Mesenchymal stem cell (in vitro differentiated cells and primary cell): ENCODE results near the gene FBXW12.
A peak's percentile ranks its signal among the peaks of the same experiment; 100 is the strongest.

ENCODE experiments used
- DNase-seq: peaks from one replicate; pipeline ENCODE4 v3.0.0-alpha.2; 2013
- H2AFZ ChIP-seq: one replicate; pipeline ENCODE4 v1.6.1; 2013; ENCODE audit warnings: low read depth, mild to moderate bottlenecking, control low read depth, inconsistent platforms, low read length, moderate library complexity
- H2AK5ac ChIP-seq: 2 replicates; pipeline ENCODE4 v1.6.1; 2013; ENCODE audit warnings: low read length, moderate library complexity, mild to moderate bottlenecking, inconsistent platforms; ENCODE audit not compliant: severe bottlenecking
- H2BK120ac ChIP-seq: one replicate; pipeline ENCODE4 v1.6.1; 2013; ENCODE audit warnings: low read depth, mild to moderate bottlenecking, inconsistent platforms, low read length, moderate library complexity
- H2BK12ac ChIP-seq, 2 experiments: one replicate each; pipeline ENCODE4 v1.6.1; 2013; ENCODE audit warnings: inconsistent platforms in 2 of 2, low read length in 2 of 2, mild to moderate bottlenecking in 2 of 2, moderate library complexity in 2 of 2, control low read depth in 1 of 2
- H2BK15ac ChIP-seq: one replicate; pipeline ENCODE4 v1.6.1; 2013; ENCODE audit warnings: mild to moderate bottlenecking, low read depth, inconsistent platforms; ENCODE audit not compliant: poor library complexity, severe bottlenecking
- H2BK5ac ChIP-seq: 2 replicates; pipeline ENCODE4 v1.6.1; 2013; ENCODE audit warnings: low read depth, mild to moderate bottlenecking, low read length, control low read depth, inconsistent platforms; ENCODE audit not compliant: poor library complexity, severe bottlenecking
- H3K14ac ChIP-seq, 2 experiments: one replicate each; pipeline ENCODE4 v1.6.1; 2013; ENCODE audit warnings: inconsistent platforms in 2 of 2, low read length in 2 of 2, control low read depth in 1 of 2, mild to moderate bottlenecking in 1 of 2, moderate library complexity in 1 of 2
- H3K18ac ChIP-seq, 2 experiments: one replicate each; pipeline ENCODE4 v1.6.1; 2013; ENCODE audit warnings: inconsistent platforms in 2 of 2, low read length in 2 of 2, control low read depth in 1 of 2, low read depth in 1 of 2, mild to moderate bottlenecking in 1 of 2
- H3K23ac ChIP-seq, 2 experiments: one replicate each; pipeline ENCODE4 v1.6.1; 2013; ENCODE audit warnings: inconsistent platforms in 2 of 2, low read length in 2 of 2, mild to moderate bottlenecking in 2 of 2, moderate library complexity in 2 of 2, control low read depth in 1 of 2
- H3K27ac ChIP-seq: 2 replicates; pipeline ENCODE4 v1.5.1; 2013; ENCODE audit warnings: mild to moderate bottlenecking, moderate library complexity, low read length, control low read depth, inconsistent platforms; ENCODE audit not compliant: poor library complexity, severe bottlenecking
- H3K27me3 ChIP-seq, 2 experiments: 2 replicates each; pipeline versions ENCODE4 v1.6.1 to v1.7.0; 2013; ENCODE audit warnings: low read length in 2 of 2, mild to moderate bottlenecking in 2 of 2, moderate library complexity in 2 of 2, control low read depth in 1 of 2, inconsistent platforms in 1 of 2; ENCODE audit not compliant: control insufficient read depth in 1 of 2, insufficient read depth in 1 of 2
- H3K36me3 ChIP-seq, 2 experiments: 2 replicates each; pipeline versions ENCODE4 v1.6.1 to v1.7.0; 2013; ENCODE audit warnings: low read length in 2 of 2, control low read depth in 1 of 2, inconsistent platforms in 1 of 2, low read depth in 1 of 2, mild to moderate bottlenecking in 1 of 2; ENCODE audit not compliant: insufficient read depth in 2 of 2, control insufficient read depth in 1 of 2
- H3K4ac ChIP-seq, 2 experiments: one replicate each; pipeline ENCODE4 v1.6.1; 2013; ENCODE audit warnings: inconsistent platforms in 2 of 2, low read length in 2 of 2, mild to moderate bottlenecking in 2 of 2, moderate library complexity in 2 of 2, control low read depth in 1 of 2, low read depth in 1 of 2
- H3K4me1 ChIP-seq: 2 replicates; pipeline ENCODE4 v1.6.1; 2013; ENCODE audit warnings: low read depth, low read length, control low read depth; ENCODE audit not compliant: control insufficient read depth, insufficient read depth
- H3K4me2 ChIP-seq: 2 replicates; pipeline ENCODE4 v1.6.1; 2013; ENCODE audit warnings: low read length, mild to moderate bottlenecking, inconsistent platforms; ENCODE audit not compliant: poor library complexity, severe bottlenecking
- H3K4me3 ChIP-seq, 2 experiments: 2 replicates each; pipeline versions ENCODE4 v1.5.1 to v1.7.0; 2013; ENCODE audit warnings: low read length in 2 of 2, mild to moderate bottlenecking in 2 of 2, control low read depth in 1 of 2, low read depth in 1 of 2; ENCODE audit not compliant: insufficient read depth in 1 of 2
- H3K79me1 ChIP-seq: replicated peaks from 2 replicates; pipeline ENCODE4 v1.6.1; 2013; ENCODE audit warnings: mild to moderate bottlenecking, control low read depth, low read length, inconsistent platforms; ENCODE audit not compliant: poor library complexity, severe bottlenecking
- H3K9ac ChIP-seq: 2 replicates; pipeline ENCODE4 v1.7.0; 2013; ENCODE audit warnings: mild to moderate bottlenecking, low read length, moderate library complexity
- H3K9me3 ChIP-seq: 2 replicates; pipeline ENCODE4 v1.7.0; 2013; ENCODE audit warnings: mild to moderate bottlenecking, low read length; ENCODE audit not compliant: control insufficient read depth
- H4K8ac ChIP-seq: one replicate; pipeline ENCODE4 v1.6.1; 2013; ENCODE audit warnings: inconsistent platforms, mild to moderate bottlenecking, low read length, moderate library complexity
- H4K91ac ChIP-seq: one replicate; pipeline ENCODE4 v1.6.1; 2013; ENCODE audit warnings: mild to moderate bottlenecking, low read length, inconsistent platforms
- WGBS: methylation state at CpG from one replicate; pipeline ENCODE4 v1.1.7; 2013; ENCODE audit warnings: mixed read lengths; 5-methylcytosine and 5-hydroxymethylcytosine counted together

FBXW12 gene

GRCh38 chr3:48436855-48437254 lies 64.8 kb downstream of the FBXW12 start:
- peaks cover 27% of the 10 kb centered on the region for H3K4me1 ChIP-seq
- H2BK120ac ChIP-seq = no peak overlapping the region
- no peak overlapping the region for H2AK5ac ChIP-seq
- H3K27me3 ChIP-seq = no peaks in the 10 kb centered on the region
- peaks cover 21 to 28% of the 10 kb centered on the region in 2 experiments for H3K36me3 ChIP-seq
- peaks cover 23% of the 10 kb centered on the region for H3K79me1 ChIP-seq
- no peak overlapping the region for H2BK15ac ChIP-seq
- H3K4me3 ChIP-seq = no peak overlapping the region
- H2BK5ac ChIP-seq = no peak overlapping the region
- H4K91ac ChIP-seq = no peak overlapping the region
- no peak overlapping the region for H3K4ac ChIP-seq
- 92% methylated on average over 7 of the region's 7 CpGs for WGBS
- H2AFZ ChIP-seq = no peak overlapping the region
- H3K27ac ChIP-seq = no peak overlapping the region
- no peaks in the 10 kb centered on the region for H3K9me3 ChIP-seq
- no peak overlapping the region for H3K14ac ChIP-seq
- no peak overlapping the region for H3K23ac ChIP-seq
- no peak for DNase-seq
- H3K4me2 ChIP-seq = no peak overlapping the region
- H3K9ac ChIP-seq = no peak overlapping the region
- H3K18ac ChIP-seq = no peak overlapping the region
- H2BK12ac ChIP-seq = no peak overlapping the region
- no peak overlapping the region for H4K8ac ChIP-seq

- no peak overlapping the region for H4K91ac ChIP-seq
- no peak overlapping the region for H2BK120ac ChIP-seq
- H3K27me3 ChIP-seq = no peaks in the 10 kb centered on the region
- no peak overlapping the region for H3K18ac ChIP-seq
- no peak overlapping the region for H3K4me2 ChIP-seq
- no peak overlapping the region for H3K9ac ChIP-seq
- DNase-seq = no peak
- WGBS = 94% methylated on average over 2 of the region's 4 CpGs
- no peak overlapping the region for H3K4ac ChIP-seq
- H2AK5ac ChIP-seq = no peak overlapping the region
- peaks cover 20% of the 10 kb centered on the region for H3K4me1 ChIP-seq
- H3K27ac ChIP-seq = no peak overlapping the region
- no peak overlapping the region for H2BK5ac ChIP-seq
- no peaks in the 10 kb centered on the region for H3K9me3 ChIP-seq
- H2BK15ac ChIP-seq = no peak overlapping the region
- H4K8ac ChIP-seq = no peak overlapping the region
- no peak overlapping the region for H2BK12ac ChIP-seq
- H2AFZ ChIP-seq = no peak overlapping the region
- H3K14ac ChIP-seq = no peak overlapping the region
- H3K4me3 ChIP-seq = no peak overlapping the region
- H3K23ac ChIP-seq = no peak overlapping the region
- peaks cover 23% of the 10 kb centered on the region for H3K79me1 ChIP-seq
- H3K36me3 ChIP-seq = peaks cover 19 to 26% of the 10 kb centered on the region in 2 experiments
These were observed 65.8 kb downstream of the FBXW12 start for GRCh38 chr3:48437812-48438211.

DNA sequence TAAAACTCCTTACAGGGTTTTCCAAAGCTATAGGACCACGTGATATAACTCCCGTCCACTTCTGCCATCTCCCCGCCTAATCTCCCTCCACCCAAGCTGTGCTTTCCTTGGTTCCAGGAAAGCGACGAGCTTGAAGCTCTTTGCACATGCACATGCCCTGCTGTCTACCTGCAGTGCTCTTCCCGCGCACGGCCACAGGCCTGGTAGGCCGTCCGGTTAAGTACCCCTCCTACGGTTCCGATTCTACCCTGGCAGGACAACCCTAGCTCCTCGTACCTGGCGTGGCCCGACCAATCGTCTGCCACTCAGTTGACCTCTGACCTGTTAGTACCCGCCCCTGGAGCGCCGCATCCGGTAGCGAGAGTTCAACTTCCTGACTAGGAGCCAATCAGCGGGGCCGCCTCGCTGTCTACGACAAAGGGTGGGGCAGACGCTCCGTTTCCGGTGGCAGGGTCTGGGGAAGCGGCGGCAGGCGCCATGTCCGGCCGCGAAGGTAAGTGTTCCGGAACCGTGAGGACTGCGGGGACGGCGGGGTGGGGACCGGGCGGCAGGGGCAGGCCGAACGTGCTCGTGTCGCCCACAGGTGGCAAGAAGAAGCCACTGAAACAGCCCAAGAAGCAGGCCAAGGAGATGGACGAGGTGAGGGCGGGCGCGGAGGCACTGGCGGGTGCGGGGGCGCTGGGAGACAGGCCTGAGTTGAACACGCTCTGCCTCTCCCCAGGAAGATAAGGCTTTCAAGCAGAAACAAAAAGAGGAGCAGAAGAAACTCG lies 68.0 kb downstream of the FBXW12 start, which contains the start of the genes CCDC51 and TMA7:
Gene CCDC51 (minus strand): TSS at position 300 of the 770 bp plus-strand sequence. CDS start 4,991 bp downstream, outside the sequence.
Gene TMA7 (plus strand): TSS at position 438 of the 770 bp plus-strand sequence. CDS start 40 bp downstream, at position 478.
- H3K9ac ChIP-seq = peak within 1 kb of the TSS; percentile 93
- peak within 1 kb of the TSS; percentile 97 for H4K8ac ChIP-seq
- H2AFZ ChIP-seq = peak within 1 kb of the TSS; percentile 72
- no peak within 1 kb of the TSS for H2BK5ac ChIP-seq
- H3K36me3 ChIP-seq = peaks cover 23 to 33% of the 10 kb centered on the region in 2 experiments
- H2BK120ac ChIP-seq = peak within 1 kb of the TSS; percentile 42
- H3K27me3 ChIP-seq = no peaks in the 10 kb centered on the region
- peak within 1 kb of the TSS; percentile 88 to 94 for H3K4me3 ChIP-seq
- H2BK15ac ChIP-seq = peak within 1 kb of the TSS; percentile 60
- H3K18ac ChIP-seq = peak within 1 kb of the TSS; percentile 92 to 95
- no peak within 1 kb of the TSS for H2BK12ac ChIP-seq
- peak within 1 kb of the TSS; percentile 70 for H3K4me2 ChIP-seq
- peaks cover 6% of the 10 kb centered on the region for H3K4me1 ChIP-seq
- peak; percentile 97 for DNase-seq
- H3K14ac ChIP-seq = peak within 1 kb of the TSS in 1 of 2 experiments; percentile 91
- H2AK5ac ChIP-seq = no peak within 1 kb of the TSS
- H3K79me1 ChIP-seq = peaks cover 18% of the 10 kb centered on the region
- no peaks in the 10 kb centered on the region for H3K9me3 ChIP-seq
- WGBS = under 1% methylated on average over 54 of the region's 54 CpGs
- peak within 1 kb of the TSS; percentile 65 for H3K27ac ChIP-seq
- H3K23ac ChIP-seq = peak within 1 kb of the TSS in 1 of 2 experiments; percentile 75
- peak within 1 kb of the TSS; percentile 84 to 96 for H3K4ac ChIP-seq
- peak within 1 kb of the TSS; percentile 91 for H4K91ac ChIP-seq

GRCh38 chr3:48440590-48440958 lies 68.6 kb downstream of the FBXW12 start:
- H4K91ac ChIP-seq = peak overlapping the region; percentile 91
- H3K14ac ChIP-seq = no peak overlapping the region
- peak overlapping the region; percentile 57 for H3K27ac ChIP-seq
- H3K4me3 ChIP-seq = peak overlapping the region; percentile 88 to 94
- no peak overlapping the region for H2BK12ac ChIP-seq
- peaks cover 13% of the 10 kb centered on the region for H3K79me1 ChIP-seq
- H3K36me3 ChIP-seq = peaks cover 23 to 33% of the 10 kb centered on the region in 2 experiments
- peak overlapping the region in 1 of 2 experiments; percentile 6 for H3K23ac ChIP-seq
- H3K9ac ChIP-seq = peak overlapping the region; percentile 93
- H2AK5ac ChIP-seq = no peak overlapping the region
- H3K4me2 ChIP-seq = peak overlapping the region; percentile 46
- WGBS = under 1% methylated on average over 18 of the region's 21 CpGs
- H3K4me1 ChIP-seq = peaks cover 6% of the 10 kb centered on the region
- H4K8ac ChIP-seq = no peak overlapping the region
- peak; percentile 40 for DNase-seq
- H2BK120ac ChIP-seq = no peak overlapping the region
- H3K18ac ChIP-seq = peak overlapping the region in 1 of 2 experiments; percentile 92
- no peak overlapping the region for H2BK15ac ChIP-seq
- H3K4ac ChIP-seq = peak overlapping the region in 1 of 2 experiments; percentile 96
- H3K27me3 ChIP-seq = no peaks in the 10 kb centered on the region
- H2BK5ac ChIP-seq = no peak overlapping the region
- H3K9me3 ChIP-seq = no peaks in the 10 kb centered on the region
- no peak overlapping the region for H2AFZ ChIP-seq
